Measurements from ENCODE around the gene NMNAT3. TPM values are rescaled to one million over a fixed set of nuclear protein-coding genes. Genes with fewer than 3 reads are reported as not detected.

NMNAT3 gene
- total RNA-seq, 4 donors from 2014 or later: 1.5 to 12.6 (median 5.6) TPM

DNA sequence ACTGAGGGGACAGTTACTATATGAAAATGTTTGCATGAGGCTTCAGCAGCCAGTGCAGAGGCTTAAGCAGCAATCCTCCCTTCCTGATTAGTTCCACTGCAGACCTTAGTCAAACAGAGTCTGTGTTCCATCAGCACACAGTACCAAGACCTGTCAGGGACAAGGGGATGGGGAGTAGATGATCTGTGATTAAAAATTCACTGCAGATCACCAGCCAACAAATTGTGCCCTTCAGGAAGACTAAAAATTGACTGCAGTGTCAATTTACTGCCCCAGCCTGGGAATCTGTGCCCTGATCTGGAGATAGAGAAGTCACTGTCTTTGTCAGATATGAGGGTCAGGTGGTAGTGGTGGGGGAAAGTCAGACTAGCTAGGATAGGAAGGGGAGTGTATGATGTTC, 13.8 kb upstream of the NMNAT3 start:
- Histone ChIP-seq H3K36me3 (no peaks in the 10 kb centered on the region), H3K9me3 (no peaks in the 10 kb centered on the region), H3K4me3 (no peak overlapping the region), H3K27me3 (no peaks in the 10 kb centered on the region), H3K4me1 (no peaks in the 10 kb centered on the region), H3K27ac (no peak overlapping the region)
- TF ChIP-seq POLR2AphosphoS5 (IDR thresholded peaks at IDR 0.05) (no peak), POLR2A (IDR thresholded peaks at IDR 0.05) (no peak), EP300 (IDR thresholded peaks at IDR 0.05; ENCODE audit: low read depth) (no peak)
- TF ChIP-seq, protein P1, sequence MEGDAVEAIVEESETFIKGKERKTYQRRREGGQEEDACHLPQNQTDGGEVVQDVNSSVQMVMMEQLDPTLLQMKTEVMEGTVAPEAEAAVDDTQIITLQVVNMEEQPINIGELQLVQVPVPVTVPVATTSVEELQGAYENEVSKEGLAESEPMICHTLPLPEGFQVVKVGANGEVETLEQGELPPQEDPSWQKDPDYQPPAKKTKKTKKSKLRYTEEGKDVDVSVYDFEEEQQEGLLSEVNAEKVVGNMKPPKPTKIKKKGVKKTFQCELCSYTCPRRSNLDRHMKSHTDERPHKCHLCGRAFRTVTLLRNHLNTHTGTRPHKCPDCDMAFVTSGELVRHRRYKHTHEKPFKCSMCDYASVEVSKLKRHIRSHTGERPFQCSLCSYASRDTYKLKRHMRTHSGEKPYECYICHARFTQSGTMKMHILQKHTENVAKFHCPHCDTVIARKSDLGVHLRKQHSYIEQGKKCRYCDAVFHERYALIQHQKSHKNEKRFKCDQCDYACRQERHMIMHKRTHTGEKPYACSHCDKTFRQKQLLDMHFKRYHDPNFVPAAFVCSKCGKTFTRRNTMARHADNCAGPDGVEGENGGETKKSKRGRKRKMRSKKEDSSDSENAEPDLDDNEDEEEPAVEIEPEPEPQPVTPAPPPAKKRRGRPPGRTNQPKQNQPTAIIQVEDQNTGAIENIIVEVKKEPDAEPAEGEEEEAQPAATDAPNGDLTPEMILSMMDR (IDR thresholded peaks at IDR 0.05): no peak
- intact Hi-C loops (cut with DNase I; ENCODE audit: low total_unique reads): no loop called here
- in situ Hi-C loops (cut with MboI; ENCODE audit: low pct_ligation_motif_present in 1 of 4, low pct_unique_long_range_greater_than_20kb in 1 of 4, low sequenced_read_pairs in 3 of 4): no loop called here
- DNase-seq: no peak

- Histone ChIP-seq H3K9me3 (no peaks in the 10 kb centered on the region), H3K4me3 (no peak overlapping the region), H3K36me3 (no peaks in the 10 kb centered on the region), H3K4me1 (no peaks in the 10 kb centered on the region), H3K27ac (no peak overlapping the region), H3K27me3 (no peaks in the 10 kb centered on the region)
- in situ Hi-C loops (cut with MboI; ENCODE audit: low pct_ligation_motif_present in 1 of 4, low pct_unique_long_range_greater_than_20kb in 1 of 4, low sequenced_read_pairs in 3 of 4): no loop called here
- DNase-seq: no peak
- 74 to 80% methylated on average over 7 of the region's 7 CpGs for WGBS, 2 donors (ENCODE audit: low coverage in 1 of 2)
- intact Hi-C loops (cut with DNase I; ENCODE audit: low total_unique reads): no loop called here
- no peak for TF ChIP-seq POLR2AphosphoS5 (IDR thresholded peaks at IDR 0.05)
- TF ChIP-seq, protein P1 (IDR thresholded peaks at IDR 0.05): no peak
- no peak for TF ChIP-seq POLR2A (IDR thresholded peaks at IDR 0.05)
- no peak for TF ChIP-seq EP300 (IDR thresholded peaks at IDR 0.05; ENCODE audit: low read depth)
Observed at GRCh38 chr3:139689708-139690228, 12.0 kb upstream of the NMNAT3 start.

GRCh38 chr3:139689122-139689521, 11.3 kb upstream of the NMNAT3 start:
- intact Hi-C loops (cut with DNase I; ENCODE audit: low total_unique reads) (no loop called here), in situ Hi-C loops (cut with MboI; ENCODE audit: low pct_ligation_motif_present in 1 of 4, low pct_unique_long_range_greater_than_20kb in 1 of 4, low sequenced_read_pairs in 3 of 4) (no loop called here)
- TF ChIP-seq, protein P1 (IDR thresholded peaks at IDR 0.05): no peak
- no peak for TF ChIP-seq POLR2A (IDR thresholded peaks at IDR 0.05)
- TF ChIP-seq POLR2AphosphoS5 (IDR thresholded peaks at IDR 0.05): no peak
- no peak for TF ChIP-seq EP300 (IDR thresholded peaks at IDR 0.05; ENCODE audit: low read depth)

DNA sequence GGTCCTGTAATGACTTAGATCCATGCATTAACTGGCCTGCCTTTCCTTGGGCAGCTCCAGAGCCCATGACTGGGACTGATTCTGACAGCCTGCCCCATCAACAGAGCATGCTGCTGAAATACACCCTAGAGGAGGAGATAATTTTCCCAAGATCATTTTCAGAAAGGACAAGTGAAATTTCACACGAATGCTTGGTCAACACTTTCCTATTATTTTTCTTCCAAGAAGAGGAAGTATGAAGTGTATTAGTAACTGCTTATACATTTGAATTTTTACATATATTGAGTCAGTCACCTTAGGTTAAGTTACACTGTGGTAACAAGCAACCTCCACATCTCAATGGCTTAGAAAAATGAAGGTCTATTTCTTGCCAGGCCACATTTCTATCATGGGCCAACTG, 9.7 kb upstream of the NMNAT3 start:
- no peak for DNase-seq
- TF ChIP-seq POLR2A (IDR thresholded peaks at IDR 0.05) (no peak), POLR2AphosphoS5 (IDR thresholded peaks at IDR 0.05) (no peak), EP300 (IDR thresholded peaks at IDR 0.05; ENCODE audit: low read depth) (no peak)
- TF ChIP-seq, protein P1 (IDR thresholded peaks at IDR 0.05): no peak
- H3K27ac ChIP-seq: no peak overlapping the region
- no peaks in the 10 kb centered on the region for H3K27me3 ChIP-seq
- no peak overlapping the region for H3K4me3 ChIP-seq
- WGBS, 2 donors (ENCODE audit: low coverage in 1 of 2): 57 to 72% methylated on average over 1 of the region's 1 CpG
- no peaks in the 10 kb centered on the region for H3K36me3 ChIP-seq
- in situ Hi-C loops (cut with MboI; ENCODE audit: low pct_ligation_motif_present in 1 of 4, low pct_unique_long_range_greater_than_20kb in 1 of 4, low sequenced_read_pairs in 3 of 4) (no loop called here), intact Hi-C loops (cut with DNase I; ENCODE audit: low total_unique reads) (no loop called here)
- no peaks in the 10 kb centered on the region for H3K9me3 ChIP-seq
- H3K4me1 ChIP-seq: no peaks in the 10 kb centered on the region

More at GRCh38 chr3:139689122-139689521, 11.3 kb upstream of the NMNAT3 start:
- no peak for DNase-seq
- H3K4me3 ChIP-seq: no peak overlapping the region
- H3K36me3 ChIP-seq: no peaks in the 10 kb centered on the region
- H3K9me3 ChIP-seq: no peaks in the 10 kb centered on the region
- no peaks in the 10 kb centered on the region for H3K4me1 ChIP-seq
- H3K27me3 ChIP-seq: no peaks in the 10 kb centered on the region
- 63 to 100% methylated on average over 2 to 4 of the region's 4 CpGs for WGBS, 2 donors (ENCODE audit: low coverage in 1 of 2)
- H3K27ac ChIP-seq: no peak overlapping the region

Data from transverse colon (tissue), 4 donors.